A673 (cell line): ENCODE results near the gene RNASE8. TPM values are rescaled to one million over a fixed set of nuclear protein-coding genes. Genes with fewer than 3 reads are reported as not detected.
"Not testable (repeated sequence)": the region's sequence is repeated elsewhere in the genome, so short reads cannot be mapped to it uniquely, and the experiment has no call there.

Experiments used
- Bru-seq: library from RNA; stranded (reverse); fragments of 400-500 nt; gene quantifications from one replicate; lab custom pipeline; 2021; lab: Mats Ljungman, UMichigan
- BruChase-seq, 2 experiments: library from RNA; stranded (reverse); fragments of 400-500 nt; gene quantifications; one replicate each; lab custom pipeline; 2021; lab: Mats Ljungman, UMichigan
- BruUV-seq: library from RNA; stranded (reverse); fragments of 400-500 nt; replicated peaks from 2 replicates; lab custom pipeline; 2021; lab: Mats Ljungman, UMichigan
- CTCF ChIA-PET: fragments of 300-600 bp; sonication (Branson Sonifier 250); formaldehyde crosslinking; loops from one replicate; lab custom pipeline; 2022; ENCODE audit warnings: antibody characterized with exemption; lab: Charles Lee
- POLR2A ChIA-PET: fragments of 300-600 bp; sonication (Branson Sonifier 250); formaldehyde crosslinking; loops from one replicate; lab custom pipeline; 2022; ENCODE audit warnings: antibody characterized with exemption; ENCODE audit not compliant: low non-redundant PET; lab: Charles Lee
- DNase-seq: peaks from one replicate; pipeline ENCODE4 v3.0.0-alpha.2; 2015; ENCODE audit warnings: low spot score
- H3K27ac ChIP-seq: fragments of 200-600 bp; sonication (generic); 2 replicates; pipeline ENCODE4 v1.5.1; 2016; ENCODE audit warnings: mixed run types, low read depth, mild to moderate bottlenecking, mixed read lengths, antibody characterized with exemption, low read length; ENCODE audit not compliant: poor library complexity, severe bottlenecking
- H3K27me3 ChIP-seq: fragments of 200-600 bp; sonication (generic); replicated peaks from 2 replicates; pipeline ENCODE4 v1.6.1; 2017; ENCODE audit warnings: mixed run types, low read depth, mild to moderate bottlenecking, mixed read lengths, antibody characterized with exemption, low read length; ENCODE audit not compliant: insufficient read depth, poor library complexity
- H3K36me3 ChIP-seq: fragments of 200-600 bp; sonication (generic); 2 replicates; pipeline ENCODE4 v1.6.1; 2016; ENCODE audit warnings: mixed run types, mild to moderate bottlenecking, mixed read lengths, antibody characterized with exemption, low read length; ENCODE audit not compliant: insufficient read depth, poor library complexity, severe bottlenecking
- H3K4me1 ChIP-seq: fragments of 200-600 bp; sonication (generic); 2 replicates; pipeline ENCODE4 v1.6.1; 2017; ENCODE audit warnings: mixed run types, mild to moderate bottlenecking, mixed read lengths, antibody characterized with exemption, low read length; ENCODE audit not compliant: insufficient read depth, poor library complexity, severe bottlenecking
- H3K4me3 ChIP-seq: fragments of 200-600 bp; sonication (generic); 2 replicates; pipeline ENCODE4 v1.5.1; 2016; ENCODE audit warnings: low read depth, mixed run types, mild to moderate bottlenecking, mixed read lengths, low read length; ENCODE audit not compliant: poor library complexity, severe bottlenecking
- H3K9me3 ChIP-seq: fragments of 200-600 bp; sonication (generic); 2 replicates; pipeline ENCODE4 v1.6.1; 2016; ENCODE audit warnings: mixed run types, low read depth, mild to moderate bottlenecking, mixed read lengths, antibody characterized with exemption, low read length; ENCODE audit not compliant: poor library complexity, severe bottlenecking
- CTCF ChIP-seq: fragments of 300-800, 200-600 bp; sonication (generic); conservative IDR thresholded peaks from 2 replicates; pipeline ENCODE4 v1.5.1; 2017; ENCODE audit warnings: low read depth, mild to moderate bottlenecking, antibody characterized with exemption, low read length, moderate library complexity, mixed read lengths
- EZH2 ChIP-seq: fragments of 200-600 bp; sonication (generic); IDR thresholded peaks from 2 replicates; pipeline ENCODE4 v1.6.1; 2017; ENCODE audit warnings: borderline replicate concordance, low read depth, mild to moderate bottlenecking, mixed read lengths, antibody characterized with exemption, low read length; ENCODE audit not compliant: poor library complexity, severe bottlenecking
- intact Hi-C: fragments of 100-400 bp; cut with micrococcal nuclease; formaldehyde crosslinking; loops from one replicate; pipeline ENCODE4 v1.10.0; 2022; ENCODE audit not compliant: unreplicated experiment
- long read RNA-seq: library from polyadenylated mRNA; stranded (forward); transcript quantifications from one replicate; pipeline ENCODE4 v2.0.0, GENCODE V29; 2022
- total RNA-seq: library from RNA; stranded (reverse); gene quantifications from 2 replicates; pipeline ENCODE4 v1.2.3, GENCODE V29; 2021

The RNASE8 gene, protein sequence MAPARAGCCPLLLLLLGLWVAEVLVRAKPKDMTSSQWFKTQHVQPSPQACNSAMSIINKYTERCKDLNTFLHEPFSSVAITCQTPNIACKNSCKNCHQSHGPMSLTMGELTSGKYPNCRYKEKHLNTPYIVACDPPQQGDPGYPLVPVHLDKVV
- not detected in 2 replicates for total RNA-seq
- not detected for Bru-seq, nascent RNA
- BruChase-seq, experiment 1, labeled RNA remaining after a 2-hour chase = not detected
- BruChase-seq, experiment 2, labeled RNA remaining after a 6-hour chase = not detected
- long read RNA-seq = 0 reads

DNA sequence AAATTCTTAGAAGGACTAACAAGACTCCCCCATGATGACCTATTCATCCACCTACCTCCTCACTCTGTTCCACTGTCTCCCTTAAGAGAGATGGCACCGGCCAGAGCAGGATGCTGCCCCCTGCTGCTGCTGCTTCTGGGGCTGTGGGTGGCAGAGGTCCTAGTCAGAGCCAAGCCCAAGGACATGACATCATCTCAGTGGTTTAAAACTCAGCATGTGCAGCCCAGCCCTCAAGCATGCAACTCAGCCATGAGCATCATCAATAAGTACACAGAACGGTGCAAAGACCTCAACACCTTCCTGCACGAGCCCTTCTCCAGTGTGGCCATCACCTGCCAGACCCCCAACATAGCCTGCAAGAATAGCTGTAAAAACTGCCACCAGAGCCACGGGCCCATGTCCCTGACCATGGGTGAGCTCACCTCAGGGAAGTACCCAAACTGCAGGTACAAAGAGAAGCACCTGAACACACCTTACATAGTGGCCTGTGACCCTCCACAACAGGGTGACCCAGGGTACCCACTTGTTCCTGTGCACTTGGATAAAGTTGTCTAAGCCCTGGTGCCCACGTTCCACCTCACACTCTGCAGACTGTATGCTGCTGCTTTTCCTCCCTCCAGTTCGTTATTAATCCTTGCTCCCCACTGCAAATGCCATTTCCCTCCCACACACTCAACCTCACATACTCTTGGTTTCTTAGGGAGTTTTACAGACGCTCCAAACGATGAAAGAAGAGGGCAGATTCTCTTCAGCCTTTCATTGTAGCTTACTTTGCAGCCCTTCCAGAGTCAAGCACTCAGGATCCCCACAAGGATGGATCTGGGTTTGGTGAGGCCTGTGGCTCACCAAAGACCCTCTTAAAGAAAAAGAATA, at the start of gene RNASE8:
Gene RNASE8, plus strand, starts transcription at position 20 of the 873 bp plus-strand sequence. Its CDS starts 71 bp downstream, at position 91.
- H3K27ac ChIP-seq = no peak within 1 kb of the TSS
- no peak within 1 kb of the TSS for H3K4me3 ChIP-seq
- no TSS peak for BruUV-seq
- H3K4me1 ChIP-seq = peaks cover under 1% of the 10 kb centered on the region
- no peak for DNase-seq
- ChIA-PET CTCF (no interaction called here), POLR2A (interaction anchor here (0.6 kb wide), 1 partner anchor 90 kb away, joined by 3 read pairs; no protein-coding TSS in a partner anchor)
- no peaks in the 10 kb centered on the region for H3K36me3 ChIP-seq
- TF ChIP-seq EZH2 = no peak
- H3K9me3 ChIP-seq = no peaks in the 10 kb centered on the region
- H3K27me3 ChIP-seq = no peaks in the 10 kb centered on the region
- intact Hi-C loops = no loop called here

GRCh38 chr14:21009721-21010120, 47.9 kb upstream of the RNASE8 start:
- intact Hi-C loops = loop anchor here (10.0 kb wide), 1 partner anchor 185 kb away; no protein-coding TSS in a partner anchor
- H3K9me3 ChIP-seq, BruUV-seq, H3K27ac ChIP-seq, H3K4me3 ChIP-seq, POLR2A ChIA-PET, H3K4me1 ChIP-seq, H3K27me3 ChIP-seq, H3K36me3 ChIP-seq, DNase-seq, CTCF ChIA-PET: not testable (repeated sequence)

- intact Hi-C loops = loop anchor here (10.0 kb wide), 1 partner anchor 184 kb away; no protein-coding TSS in a partner anchor
- no peak for TF ChIP-seq CTCF
- no peak for TF ChIP-seq EZH2
- H3K27ac ChIP-seq = no peak overlapping the region
- H3K4me3 ChIP-seq = no peak overlapping the region
- ChIA-PET CTCF (no interaction called here), POLR2A (no interaction called here)
- no TSS peak for BruUV-seq
- no peaks in the 10 kb centered on the region for H3K36me3 ChIP-seq
- no peaks in the 10 kb centered on the region for H3K4me1 ChIP-seq
- no peaks in the 10 kb centered on the region for H3K9me3 ChIP-seq
- DNase-seq = no peak
- no peaks in the 10 kb centered on the region for H3K27me3 ChIP-seq
Measured at GRCh38 chr14:21011136-21011535, 46.5 kb upstream of the RNASE8 start.
